A172 (cell line): ENCODE measurements around the gene C14orf132. TPM values are rescaled to one million over a fixed set of nuclear protein-coding genes. Genes with fewer than 3 reads are reported as not detected.

Source experiments
- DNase-seq: peaks from one replicate; pipeline ENCODE4 v3.0.0-alpha.2; 2015; ENCODE audit warnings: low spot score
- total RNA-seq: library from RNA; depleted of rRNA; stranded (reverse); fragments of >200 nt; shearing (Covaris generic); gene quantifications from 2 replicates; pipeline ENCODE4 v1.2.3, GENCODE V29; 2014

Gene C14orf132
- total RNA-seq, 1 experiment from 2014 or later = 9.5 TPM

DNA sequence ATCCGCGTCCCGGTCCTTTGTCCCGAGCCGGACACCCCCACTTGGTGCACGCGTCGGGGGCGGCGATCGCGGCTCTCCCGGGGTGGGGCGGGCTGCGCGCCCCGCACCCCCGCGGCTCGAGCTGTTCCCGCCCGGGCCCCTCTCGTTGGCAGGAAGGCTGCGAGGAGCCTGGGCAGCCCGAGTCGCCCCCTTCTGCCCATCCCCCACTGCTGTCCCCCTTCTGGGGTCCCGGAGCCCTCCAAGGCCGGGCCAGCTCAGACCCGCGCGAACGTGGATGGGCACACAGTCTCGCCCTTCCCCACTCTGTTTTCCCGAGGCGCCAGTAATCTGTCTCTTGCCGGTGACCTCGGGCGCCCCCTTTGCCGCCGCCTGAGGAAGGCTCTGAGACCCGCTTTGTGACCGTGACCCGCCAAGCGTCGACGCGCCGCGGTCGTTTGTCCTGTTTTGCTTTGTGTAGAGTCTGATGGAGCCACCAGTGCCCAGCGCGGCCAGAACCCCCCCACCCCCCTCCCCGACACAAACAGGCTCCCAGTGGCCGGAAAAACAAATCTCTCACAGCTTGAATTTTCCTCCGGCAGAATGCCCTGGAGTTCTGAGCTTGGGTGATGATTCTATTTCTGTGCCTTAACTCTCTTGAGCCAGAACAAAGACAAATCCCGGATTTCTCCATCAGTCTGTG is 610 bp downstream of the C14orf132 start:
- DNase-seq = peak; percentile 8

DNA sequence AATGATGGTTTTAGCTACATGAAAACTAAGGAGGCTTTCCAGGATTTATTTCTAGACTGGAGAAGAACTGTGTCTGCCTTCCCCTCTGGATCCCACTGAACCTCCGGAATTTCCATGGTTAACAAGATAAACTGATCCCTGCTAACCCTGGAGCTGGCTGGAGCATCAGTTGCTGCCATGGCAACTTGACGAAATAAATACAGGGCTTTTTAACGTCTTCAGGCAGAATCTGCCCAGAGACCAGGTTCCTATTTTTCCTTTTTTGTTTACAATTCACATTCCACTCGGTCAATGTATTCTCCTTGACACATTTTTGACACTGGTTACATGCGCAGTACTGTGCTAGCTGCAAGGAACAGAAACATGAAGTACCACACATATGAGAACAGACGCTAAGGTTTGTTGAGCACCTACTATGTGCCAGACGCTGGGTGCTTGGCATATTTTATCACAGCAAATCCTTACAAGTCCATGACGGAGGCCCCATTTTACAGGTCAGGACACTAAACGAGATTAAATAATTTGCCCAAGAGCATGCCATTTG is 1.7 kb downstream of the C14orf132 start:
- no peak for DNase-seq

DNA sequence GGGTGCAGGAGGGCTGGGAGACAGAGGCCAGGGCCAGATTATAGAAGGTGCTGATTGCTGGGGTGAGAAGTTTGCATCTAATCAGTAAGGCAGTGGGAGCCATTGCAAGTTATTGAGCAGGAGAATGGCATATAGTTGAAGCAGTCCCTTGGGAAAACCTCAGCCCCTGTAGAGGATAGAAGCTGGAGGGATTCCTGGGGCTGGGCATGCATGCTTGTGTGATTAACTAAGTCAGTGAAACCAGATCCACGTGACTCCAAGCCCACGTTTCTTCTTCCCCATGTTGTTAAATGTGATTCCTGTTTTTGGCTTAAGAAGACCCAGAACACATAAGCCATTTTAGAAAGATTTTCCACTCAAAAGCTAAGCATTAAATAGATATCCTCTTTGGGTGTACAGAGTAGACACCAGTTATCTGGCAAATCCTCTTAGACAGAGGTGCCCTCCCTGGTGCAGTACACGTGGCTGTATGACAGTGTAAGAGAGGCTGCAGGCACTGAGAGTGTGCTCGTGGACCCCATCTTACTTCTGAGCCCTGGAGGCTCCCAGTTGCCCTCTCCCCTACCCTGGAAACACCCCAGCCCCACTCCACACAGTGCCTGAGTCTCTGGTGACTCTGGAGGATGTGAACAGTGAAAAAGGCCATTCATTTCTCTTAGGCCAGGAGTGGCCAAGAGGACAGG is 3.2 kb downstream of the C14orf132 start:
- DNase-seq = no peak

- DNase-seq = no peak
Measured at GRCh38 chr14:96046630-96047029, 7.5 kb downstream of the C14orf132 start.

- no peak for DNase-seq
Measured at GRCh38 chr14:96047101-96047500, 7.9 kb downstream of the C14orf132 start.

GRCh38 chr14:96049932-96050331 is 10.8 kb downstream of the C14orf132 start:
- no peak for DNase-seq

DNA sequence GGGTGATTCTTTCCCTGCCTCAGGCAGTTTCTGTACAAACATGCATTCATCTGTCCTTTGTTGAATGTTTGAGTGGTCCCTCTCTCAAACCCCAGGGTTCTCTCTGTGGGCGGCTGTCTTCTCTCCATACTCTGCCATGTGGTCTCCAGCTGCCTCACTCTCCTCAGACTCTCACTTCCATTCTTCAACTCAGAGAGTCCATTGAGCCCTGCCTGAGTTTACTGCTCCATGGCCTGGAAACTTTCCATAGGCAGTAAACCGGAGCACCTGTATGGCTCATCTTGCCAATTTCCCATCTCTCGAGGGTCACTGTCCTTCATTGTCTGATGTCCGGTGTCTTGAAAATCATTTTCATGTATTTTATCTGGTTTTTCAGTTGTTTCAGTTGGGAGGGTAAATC is 11.3 kb downstream of the C14orf132 start:
- no peak for DNase-seq

- DNase-seq = no peak
Measured at GRCh38 chr14:96051231-96051630, 12.1 kb downstream of the C14orf132 start.

GRCh38 chr14:96051642-96052540 is 12.7 kb downstream of the C14orf132 start:
- DNase-seq = no peak

- DNase-seq = no peak
Measured at GRCh38 chr14:96052541-96053247, 13.5 kb downstream of the C14orf132 start.

- no peak for DNase-seq
Measured at GRCh38 chr14:96053248-96053599, 14.1 kb downstream of the C14orf132 start.

DNA sequence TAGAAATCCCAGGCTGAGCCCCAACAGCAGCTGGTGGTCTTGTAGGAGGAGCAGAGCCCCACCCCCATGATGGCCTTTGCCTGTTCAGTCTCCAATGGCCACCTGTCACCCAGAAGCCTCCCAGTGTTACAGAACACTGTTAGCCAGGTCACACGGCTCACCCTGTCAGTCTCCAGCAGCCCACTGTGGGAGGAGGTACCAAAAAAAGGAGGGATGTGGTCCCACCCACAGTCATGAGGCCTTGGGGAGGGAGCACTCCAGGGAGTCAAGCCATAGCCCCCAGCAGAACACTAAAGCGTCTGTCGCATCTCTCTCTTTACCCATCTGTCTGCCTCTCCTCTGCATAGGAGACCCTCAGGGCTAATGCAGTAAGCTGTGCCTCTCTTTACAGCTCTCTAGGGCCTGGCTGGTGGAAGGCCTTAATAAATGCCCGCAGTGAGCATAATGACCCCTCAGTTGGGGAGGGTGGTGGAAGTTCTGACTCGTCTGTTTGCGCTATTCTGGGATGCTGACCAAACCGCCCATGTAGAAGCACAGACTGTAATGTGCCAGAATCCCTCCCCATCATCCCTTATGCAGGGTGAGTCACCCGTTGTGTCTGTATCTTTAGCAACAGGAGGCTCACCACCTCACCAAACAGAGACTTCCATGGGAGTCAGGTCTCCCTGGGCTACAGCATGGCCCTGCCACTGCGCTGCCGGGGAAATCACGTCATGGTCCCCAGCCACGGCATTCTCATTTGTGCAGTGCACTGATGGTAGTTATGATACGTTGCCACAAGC is 14.6 kb downstream of the C14orf132 start:
- peak; percentile 86 for DNase-seq

DNA sequence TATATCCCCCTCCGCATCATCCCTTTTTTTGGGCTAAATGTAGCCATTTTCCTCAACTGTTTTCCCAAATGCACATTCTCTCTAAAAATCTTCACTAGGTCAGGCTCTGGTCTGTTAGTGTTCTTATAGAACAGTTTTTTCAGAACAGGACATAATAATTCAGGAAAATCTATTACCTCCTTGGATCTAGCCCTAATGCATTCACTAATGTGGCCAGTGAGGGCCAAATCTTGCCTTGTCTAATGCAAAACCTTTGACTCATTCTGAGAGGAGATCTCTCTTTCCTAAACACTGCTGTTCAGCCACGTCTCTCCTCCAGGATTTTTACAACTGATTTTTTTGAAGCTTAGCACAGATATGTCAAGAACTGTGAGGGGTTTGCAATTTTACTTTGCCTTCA is 15.5 kb downstream of the C14orf132 start:
- DNase-seq = no peak

- DNase-seq = no peak
Measured at GRCh38 chr14:96055065-96055752, 16.0 kb downstream of the C14orf132 start.

DNA sequence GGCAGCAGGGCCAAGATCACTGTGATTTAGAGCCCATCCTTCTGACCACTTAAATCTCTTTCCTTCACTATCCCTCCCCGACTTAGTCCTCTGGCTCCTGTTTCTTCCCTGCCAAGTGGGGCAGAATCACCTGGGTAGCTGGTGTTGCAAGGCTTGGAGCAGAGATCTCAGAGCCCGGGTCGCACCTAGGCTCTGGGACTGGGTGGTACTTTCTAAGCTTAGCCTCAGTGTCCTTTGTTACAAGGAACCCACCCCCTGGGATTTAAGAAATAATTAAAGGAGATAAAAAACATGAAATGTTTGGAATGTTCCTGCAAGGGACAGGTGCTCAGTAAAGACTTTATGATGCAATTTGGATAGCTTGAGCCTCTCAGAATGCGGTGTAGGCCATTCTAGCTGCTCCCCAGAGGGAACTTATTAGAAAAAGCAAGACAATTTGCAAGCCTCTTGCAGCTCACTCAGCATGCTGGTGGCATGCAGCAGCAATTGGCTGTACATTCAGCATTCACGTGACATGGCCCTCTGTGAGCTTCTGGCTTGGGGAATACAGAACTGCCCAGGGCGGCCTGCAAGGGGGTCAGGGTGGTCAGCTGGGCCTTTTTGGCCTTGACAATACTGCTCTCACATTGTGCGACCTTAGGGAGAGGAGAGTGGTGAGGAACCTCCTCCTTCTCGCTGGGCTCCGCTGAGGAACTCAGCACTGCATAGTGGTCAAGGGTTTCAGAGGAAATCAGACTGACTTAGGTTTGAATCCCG is 16.8 kb downstream of the C14orf132 start:
- no peak for DNase-seq

GRCh38 chr14:96056509-96057422 is 17.6 kb downstream of the C14orf132 start:
- no peak for DNase-seq

- DNase-seq = no peak
Measured at GRCh38 chr14:96057738-96058137, 18.6 kb downstream of the C14orf132 start.

DNA sequence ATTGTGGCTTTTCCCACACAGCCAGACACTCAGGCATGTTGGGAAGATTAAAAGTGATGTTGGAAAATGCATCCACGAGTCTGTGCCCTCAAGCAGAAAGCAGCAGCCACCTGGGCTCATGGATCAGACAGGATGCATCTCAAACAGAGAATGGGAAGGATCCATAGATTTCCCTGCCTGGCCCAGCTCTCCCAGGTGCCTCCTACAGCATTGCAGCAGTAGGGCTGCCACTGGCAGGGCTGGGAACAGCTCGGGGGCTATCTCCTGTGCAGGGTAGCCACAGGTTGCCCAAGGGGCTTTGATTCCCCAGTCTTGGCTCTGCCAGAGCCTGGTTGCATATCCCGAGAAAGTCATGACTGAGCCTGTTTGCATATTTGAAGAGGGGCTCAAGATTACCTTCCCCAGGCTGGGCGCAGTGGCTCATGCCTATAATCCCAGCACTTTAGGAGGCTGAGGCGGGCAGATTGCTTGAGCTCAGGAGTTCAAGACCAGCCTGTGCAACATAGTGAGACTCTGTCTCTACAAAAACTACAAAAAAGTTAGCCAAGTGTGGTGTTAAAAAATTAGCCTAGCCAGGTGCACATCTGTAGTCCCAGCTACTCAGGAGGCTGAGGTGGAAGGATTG is 19.5 kb downstream of the C14orf132 start:
- no peak for DNase-seq
